DND-41 (cell line): Measurements from ENCODE around the gene HCAR3.

Source experiments
- ATAC-seq: fragments of 200-7000 bp; cut with Tn5 transposase; 3 replicates; pipeline ENCODE4 v1.9.1; 2021; ENCODE audit warnings: low read depth; ENCODE audit not compliant: insufficient read depth
- DNase-seq: peaks from one replicate; pipeline ENCODE4 v3.0.0-alpha.2; 2020
- H2AFZ ChIP-seq: 2 replicates; pipeline ENCODE4 v1.6.0; 2012; ENCODE audit warnings: low read depth, low read length
- H3K27ac ChIP-seq: 2 replicates; pipeline ENCODE4 v1.5.1; 2012; ENCODE audit warnings: low read length, inconsistent platforms
- H3K27me3 ChIP-seq: fragments of 200-600 bp; sonication (generic); 2 replicates; pipeline ENCODE4 v1.6.0; 2012; ENCODE audit warnings: low read length, mild to moderate bottlenecking, inconsistent platforms; ENCODE audit not compliant: insufficient read depth, poor library complexity
- H3K36me3 ChIP-seq: 2 replicates; pipeline ENCODE4 v1.5.1; 2012; ENCODE audit warnings: low read length, inconsistent platforms; ENCODE audit not compliant: insufficient read depth
- H3K4me1 ChIP-seq: 2 replicates; pipeline ENCODE4 v1.5.1; 2012; ENCODE audit warnings: mild to moderate bottlenecking, low read length; ENCODE audit not compliant: insufficient read depth
- H3K4me2 ChIP-seq: 2 replicates; pipeline ENCODE4 v1.6.0; 2012; ENCODE audit warnings: mild to moderate bottlenecking, moderate library complexity, low read length, inconsistent platforms; ENCODE audit not compliant: insufficient read depth
- H3K4me3 ChIP-seq, 2 experiments: fragments of 200-600 bp in 1 of 2; shearing (Covaris generic) in 1 of 2; 2 replicates each; pipeline ENCODE4 v1.5.1; 2012 to 2016; ENCODE audit warnings: inconsistent platforms in 2 of 2, low read length in 2 of 2, mild to moderate bottlenecking in 2 of 2, low read depth in 1 of 2, moderate library complexity in 1 of 2
- H3K79me2 ChIP-seq: 2 replicates; pipeline ENCODE4 v1.6.0; 2012; ENCODE audit warnings: low read length, inconsistent platforms; ENCODE audit not compliant: insufficient read depth
- H3K9ac ChIP-seq: 2 replicates; pipeline ENCODE4 v1.6.0; 2012; ENCODE audit warnings: low read depth, mild to moderate bottlenecking, inconsistent platforms, low read length, moderate library complexity
- H3K9me3 ChIP-seq: 2 replicates; pipeline ENCODE4 v1.5.1; 2012; ENCODE audit warnings: low read length, moderate library complexity, mild to moderate bottlenecking, inconsistent platforms; ENCODE audit not compliant: insufficient read depth, severe bottlenecking
- H4K20me1 ChIP-seq: 2 replicates; pipeline ENCODE4 v1.6.0; 2012; ENCODE audit warnings: low read length; ENCODE audit not compliant: insufficient read depth
- CTCF ChIP-seq: IDR thresholded peaks from 2 replicates; pipeline ENCODE4 v1.5.1; 2012; ENCODE audit warnings: borderline replicate concordance, low read length, moderate library complexity, mild to moderate bottlenecking; ENCODE audit not compliant: poor library complexity, severe bottlenecking; ENCODE audit errors: extremely low read depth
- EZH2 ChIP-seq: IDR thresholded peaks from 3 replicates; pipeline ENCODE4 v1.6.1; 2012; ENCODE audit warnings: borderline replicate concordance, low read depth, mild to moderate bottlenecking, moderate library complexity, low read length, inconsistent platforms; ENCODE audit not compliant: severe bottlenecking

HCAR3 gene

DNA sequence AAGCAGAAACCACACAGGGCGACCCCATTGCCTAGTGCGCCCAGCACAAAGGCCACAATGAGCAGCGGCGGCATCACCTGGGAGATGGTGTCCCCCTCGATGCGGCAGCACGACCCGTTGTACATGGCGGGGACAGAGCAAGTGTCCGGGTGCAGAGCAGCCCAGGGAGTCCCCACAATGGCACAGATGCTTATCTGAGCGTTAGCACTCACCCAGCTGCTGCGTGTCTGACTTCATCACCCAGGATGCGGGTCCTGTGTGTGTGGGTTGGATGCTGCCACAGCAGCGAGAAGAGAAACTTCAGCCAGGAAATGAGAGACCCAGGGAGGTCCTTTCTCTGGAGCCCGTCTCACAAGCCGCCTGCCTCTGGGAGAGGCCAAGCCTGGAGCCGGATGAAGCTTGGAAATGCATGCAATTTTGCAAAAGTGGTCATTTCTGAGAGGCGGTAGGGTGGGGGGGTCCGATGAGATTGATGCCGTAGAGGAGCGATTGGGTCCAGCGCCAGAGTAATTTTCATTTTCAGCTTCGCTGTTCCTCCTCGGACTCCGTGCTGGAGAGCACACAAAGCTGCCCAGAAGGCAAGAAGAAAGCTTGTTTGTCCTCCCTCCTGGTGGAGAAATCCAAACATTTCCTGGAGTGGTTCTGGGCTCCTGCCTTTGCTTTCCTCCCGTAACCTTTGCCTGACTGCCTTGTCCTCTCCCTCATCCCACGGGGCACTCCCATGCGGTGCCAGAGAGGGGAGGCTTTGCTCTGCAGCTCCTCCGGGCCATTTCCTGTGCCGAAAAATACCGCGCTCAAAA is 13.8 kb upstream of the HCAR3 start, which contains the start of gene HCAR1:
HCAR1 (minus strand) TSS at position 630 of the 800 bp plus-strand sequence; CDS start at position 125, 505 bp downstream.
- H3K9ac ChIP-seq = no peak within 1 kb of the TSS
- TF ChIP-seq EZH2 (no peak), CTCF (no peak)
- no peak within 1 kb of the TSS for H3K27ac ChIP-seq
- peak; percentile 83 for ATAC-seq
- H3K9me3 ChIP-seq = no peaks in the 10 kb centered on the region
- no peak within 1 kb of the TSS for H2AFZ ChIP-seq
- H3K36me3 ChIP-seq = no peaks in the 10 kb centered on the region
- no peaks in the 10 kb centered on the region for H4K20me1 ChIP-seq
- DNase-seq = peak; percentile 46
- H3K4me2 ChIP-seq = no peak within 1 kb of the TSS
- no peaks in the 10 kb centered on the region for H3K27me3 ChIP-seq
- H3K4me3 ChIP-seq = no peak within 1 kb of the TSS
- H3K4me1 ChIP-seq = no peaks in the 10 kb centered on the region
- no peaks in the 10 kb centered on the region for H3K79me2 ChIP-seq

DNA sequence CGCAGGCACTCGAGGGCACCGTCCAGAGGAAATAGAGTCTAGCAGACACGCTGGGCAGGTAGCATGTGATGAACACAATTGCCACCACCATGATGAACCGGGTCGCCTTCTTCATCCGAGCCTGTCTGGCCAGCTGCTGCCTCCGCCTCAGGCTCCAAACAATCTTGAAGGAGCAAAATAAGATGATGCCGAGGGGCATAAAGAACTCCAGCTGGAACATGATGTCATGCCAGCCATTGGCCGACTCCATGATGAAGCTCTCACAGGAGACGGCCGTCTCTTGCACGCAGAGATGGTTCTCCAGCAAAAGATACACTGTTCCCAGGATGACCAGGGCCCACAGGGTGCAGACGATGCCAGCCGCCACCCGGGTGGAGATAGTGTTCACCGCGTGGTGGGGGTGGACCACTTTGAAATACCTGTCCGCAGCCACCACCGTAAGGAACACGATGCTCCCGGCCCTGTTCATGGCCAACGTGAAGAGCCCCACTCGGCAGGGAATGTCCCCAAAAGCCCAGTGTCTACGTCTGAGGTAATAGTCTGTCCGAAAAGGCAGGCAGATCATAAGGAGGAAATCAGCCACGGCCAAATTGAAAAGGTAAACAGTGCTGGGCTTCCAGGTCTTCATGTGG is 13.1 kb upstream of the HCAR3 start:
- no peak overlapping the region for H3K27ac ChIP-seq
- ATAC-seq (no peak), DNase-seq (no peak)
- H3K4me2 ChIP-seq = no peak overlapping the region
- no peak for TF ChIP-seq EZH2
- no peak for TF ChIP-seq CTCF
- no peaks in the 10 kb centered on the region for H4K20me1 ChIP-seq
- no peaks in the 10 kb centered on the region for H3K27me3 ChIP-seq
- no peaks in the 10 kb centered on the region for H3K4me1 ChIP-seq
- H3K4me3 ChIP-seq = no peak overlapping the region
- no peaks in the 10 kb centered on the region for H3K36me3 ChIP-seq
- H2AFZ ChIP-seq = no peak overlapping the region
- H3K9ac ChIP-seq = no peak overlapping the region
- no peaks in the 10 kb centered on the region for H3K9me3 ChIP-seq
- no peaks in the 10 kb centered on the region for H3K79me2 ChIP-seq

GRCh38 chr12:122726080-122726558 is 9.5 kb upstream of the HCAR3 start:
- DNase-seq = no peak
- no peak overlapping the region for H3K9ac ChIP-seq
- H3K27ac ChIP-seq = no peak overlapping the region

More at GRCh38 chr12:122726080-122726558, 9.5 kb upstream of the HCAR3 start:
- Histone ChIP-seq H3K4me2 (no peak overlapping the region), H3K36me3 (no peaks in the 10 kb centered on the region), H3K79me2 (no peaks in the 10 kb centered on the region), H4K20me1 (no peaks in the 10 kb centered on the region), H3K27me3 (no peaks in the 10 kb centered on the region), H3K9me3 (no peaks in the 10 kb centered on the region), H2AFZ (no peak overlapping the region), H3K4me1 (no peaks in the 10 kb centered on the region), H3K4me3 (no peak overlapping the region)
- TF ChIP-seq CTCF (no peak), EZH2 (no peak)
- no peak for ATAC-seq
